Tibial artery (tissue), 4 donors: ENCODE measurements around the gene MIOS.
A peak's percentile ranks its signal among the peaks of the same experiment; 100 is the strongest.
"Not testable (repeated sequence)": the region's sequence is repeated elsewhere in the genome, so short reads cannot be mapped to it uniquely, and the experiment has no call there.

Source experiments
- DNase-seq, 2 donors: peaks; one replicate each; pipeline ENCODE4 v3.0.0-alpha.2; 2019
- H3K27ac ChIP-seq, 2 donors: fragments of 200-600 bp; sonication (generic) in 1 of 2; 1 replicate in 1 of 2; 2 replicates in 1 of 2; pipeline ENCODE4 v1.5.1; 2018 to 2019; ENCODE audit warnings: mild to moderate bottlenecking in 1 of 2
- H3K27me3 ChIP-seq, 2 donors: fragments of 200-600 bp; sonication (generic) in 1 of 2; one replicate each; pipeline versions ENCODE4 v1.5.1 to v1.6.0; 2016 to 2019
- H3K36me3 ChIP-seq, 3 donors: fragments of 200-600 bp; sonication (generic) in 2 of 3; one replicate each; pipeline ENCODE4 v1.5.1; 2016 to 2019; ENCODE audit warnings: mild to moderate bottlenecking in 2 of 3
- H3K4me1 ChIP-seq, 4 donors: fragments of 200-600 bp; sonication (generic) in 2 of 4; 1 replicate in 3 of 4; 2 replicates in 1 of 4; pipeline ENCODE4 v1.5.1; 2016 to 2019
- H3K4me3 ChIP-seq, 2 donors: fragments of 200-600 bp; sonication (generic) in 1 of 2; 1 replicate in 1 of 2; 2 replicates in 1 of 2; pipeline ENCODE4 v1.5.1; 2018 to 2019; ENCODE audit warnings: mild to moderate bottlenecking in 2 of 2
- H3K9me3 ChIP-seq, 3 donors: fragments of 200-600 bp; sonication (generic) in 1 of 3; one replicate each; pipeline ENCODE4 v1.5.1; 2016 to 2019
- intact Hi-C: fragments of 100-400 bp; cut with DNase I; formaldehyde crosslinking; loops from one replicate; pipeline ENCODE4 v1.15.0; 2023; ENCODE audit warnings: low total_unique reads
- TF ChIP-seq, protein P1 (sequence below), 2 experiments: fragments of 200-600 bp in 1 of 2; fragments of 450-650 bp in 1 of 2; IDR thresholded peaks; one replicate each; pipeline ENCODE4 v1.5.1; 2017 to 2019; ENCODE audit warnings: antibody characterized with exemption in 2 of 2, mild to moderate bottlenecking in 1 of 2, moderate library complexity in 1 of 2

MIOS gene

DNA sequence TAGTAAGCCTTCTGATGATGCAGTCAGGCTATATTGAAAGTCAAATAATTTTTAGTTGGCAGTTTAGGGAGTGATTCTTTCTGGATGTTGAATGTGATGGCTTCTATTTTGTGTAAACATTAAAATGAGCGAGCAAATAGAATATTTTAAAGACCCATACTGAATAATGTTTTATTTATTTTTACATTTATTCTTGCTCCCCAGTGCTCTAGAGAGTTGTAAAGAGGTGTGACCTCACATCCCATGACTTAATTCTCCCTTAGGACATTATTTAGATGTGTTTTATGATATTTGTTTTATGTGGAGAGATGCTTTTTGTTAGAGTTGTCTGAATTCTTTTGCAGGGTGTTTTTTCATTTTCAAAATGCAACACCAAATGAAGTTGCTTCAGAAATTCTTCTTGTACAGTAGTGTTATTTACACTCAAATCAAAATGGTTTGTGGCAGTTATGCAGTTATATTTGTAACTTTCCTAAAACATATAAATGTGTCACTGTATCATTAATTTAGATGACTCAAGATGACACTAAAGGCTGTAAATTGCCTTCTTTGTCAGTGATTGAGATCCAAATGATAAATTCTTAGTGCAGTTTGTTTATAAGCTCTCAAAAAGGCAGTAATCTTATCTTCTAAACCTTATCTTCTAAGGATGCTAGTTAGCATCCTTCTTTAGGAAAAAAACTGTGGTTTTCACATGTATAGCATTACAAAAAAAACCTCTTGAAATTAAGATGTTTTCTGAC is 86.3 kb downstream of the MIOS start:
- no peaks in the 10 kb centered on the region for H3K9me3 ChIP-seq
- TF ChIP-seq, protein P1, sequence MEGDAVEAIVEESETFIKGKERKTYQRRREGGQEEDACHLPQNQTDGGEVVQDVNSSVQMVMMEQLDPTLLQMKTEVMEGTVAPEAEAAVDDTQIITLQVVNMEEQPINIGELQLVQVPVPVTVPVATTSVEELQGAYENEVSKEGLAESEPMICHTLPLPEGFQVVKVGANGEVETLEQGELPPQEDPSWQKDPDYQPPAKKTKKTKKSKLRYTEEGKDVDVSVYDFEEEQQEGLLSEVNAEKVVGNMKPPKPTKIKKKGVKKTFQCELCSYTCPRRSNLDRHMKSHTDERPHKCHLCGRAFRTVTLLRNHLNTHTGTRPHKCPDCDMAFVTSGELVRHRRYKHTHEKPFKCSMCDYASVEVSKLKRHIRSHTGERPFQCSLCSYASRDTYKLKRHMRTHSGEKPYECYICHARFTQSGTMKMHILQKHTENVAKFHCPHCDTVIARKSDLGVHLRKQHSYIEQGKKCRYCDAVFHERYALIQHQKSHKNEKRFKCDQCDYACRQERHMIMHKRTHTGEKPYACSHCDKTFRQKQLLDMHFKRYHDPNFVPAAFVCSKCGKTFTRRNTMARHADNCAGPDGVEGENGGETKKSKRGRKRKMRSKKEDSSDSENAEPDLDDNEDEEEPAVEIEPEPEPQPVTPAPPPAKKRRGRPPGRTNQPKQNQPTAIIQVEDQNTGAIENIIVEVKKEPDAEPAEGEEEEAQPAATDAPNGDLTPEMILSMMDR (IDR thresholded peaks at IDR 0.05) = no peak
- DNase-seq = no peak
- intact Hi-C loops = no loop called here
- H3K27ac ChIP-seq = no peak overlapping the region
- H3K27me3 ChIP-seq = no peaks in the 10 kb centered on the region
- H3K36me3 ChIP-seq = no peaks in the 10 kb centered on the region
- no peaks in the 10 kb centered on the region for H3K4me1 ChIP-seq
- no peak overlapping the region for H3K4me3 ChIP-seq

DNA sequence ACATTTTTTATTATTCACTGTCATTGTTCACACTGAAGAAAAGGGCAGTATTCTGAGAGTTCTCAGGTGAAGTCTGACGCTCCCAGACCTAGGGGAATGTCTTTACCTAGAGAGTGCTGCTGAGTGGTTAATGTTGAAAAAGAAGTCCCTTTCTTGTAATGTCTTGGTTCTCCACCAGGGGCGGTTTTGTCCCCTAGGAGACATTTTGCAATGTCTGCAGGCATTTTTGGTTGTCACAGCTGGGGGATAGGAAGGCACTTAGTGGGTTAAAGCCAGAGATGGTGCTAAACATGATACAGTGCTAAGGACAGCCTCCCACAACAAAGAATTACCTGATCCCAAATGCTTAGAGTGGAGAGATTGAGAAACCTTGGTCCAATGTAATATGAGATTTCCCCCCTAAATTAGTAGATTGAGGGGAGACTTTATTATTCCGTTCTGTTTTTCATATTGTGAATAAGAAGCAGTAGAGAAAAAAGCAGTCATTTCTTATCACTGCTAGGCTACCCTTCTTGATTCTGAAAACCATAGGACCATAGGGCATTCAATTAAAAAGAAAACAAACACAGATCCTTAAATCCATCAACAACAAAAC is 87.0 kb downstream of the MIOS start:
- no peaks in the 10 kb centered on the region for H3K4me1 ChIP-seq
- H3K4me3 ChIP-seq = no peak overlapping the region
- H3K36me3 ChIP-seq = no peaks in the 10 kb centered on the region
- no peak overlapping the region for H3K27ac ChIP-seq
- TF ChIP-seq, protein P1 (IDR thresholded peaks at IDR 0.05) = peak in 1 of 2 experiments; percentile 29
- H3K9me3 ChIP-seq = no peaks in the 10 kb centered on the region
- intact Hi-C loops = no loop called here
- no peaks in the 10 kb centered on the region for H3K27me3 ChIP-seq
- no peak for DNase-seq

DNA sequence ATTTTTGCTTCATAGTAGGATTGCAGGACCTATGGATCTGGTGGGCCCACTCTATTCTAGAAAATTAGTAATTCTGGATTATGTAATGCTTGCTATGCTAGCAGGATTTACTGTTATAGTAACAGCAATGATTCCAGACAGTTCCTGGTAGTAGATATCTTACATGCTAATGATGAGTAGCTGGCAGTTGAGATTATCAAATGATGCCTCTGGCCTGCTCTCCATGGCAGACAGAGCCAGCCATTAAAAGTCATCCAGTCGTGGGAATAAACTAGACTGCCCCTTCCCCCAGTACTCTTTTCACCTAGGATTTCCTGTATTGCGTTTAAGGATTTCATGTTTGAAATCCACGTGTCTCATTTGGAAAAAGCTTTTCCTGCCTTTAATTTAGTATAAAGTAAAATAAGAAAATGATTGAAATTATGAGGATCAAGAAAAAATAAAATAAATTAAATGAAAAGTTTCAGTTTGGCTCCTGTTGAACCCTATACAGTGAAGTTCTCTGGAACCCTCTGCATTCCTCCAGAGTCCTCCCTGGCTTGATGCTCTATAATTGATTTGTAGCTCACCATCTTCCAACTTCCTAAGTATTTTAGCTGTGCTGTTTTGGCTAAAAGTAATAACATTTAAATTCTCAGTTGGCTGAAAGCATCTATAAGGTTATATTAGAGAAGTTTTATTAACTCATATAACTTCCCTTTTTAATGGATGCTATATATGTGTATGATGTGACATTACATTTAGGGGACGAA is 88.5 kb downstream of the MIOS start:
- TF ChIP-seq, protein P1 (IDR thresholded peaks at IDR 0.05) = no peak
- Histone ChIP-seq H3K4me3 (no peak overlapping the region), H3K9me3 (no peaks in the 10 kb centered on the region), H3K27me3 (no peaks in the 10 kb centered on the region), H3K27ac (no peak overlapping the region), H3K4me1 (no peaks in the 10 kb centered on the region), H3K36me3 (no peaks in the 10 kb centered on the region)
- intact Hi-C loops = no loop called here
- no peak for DNase-seq

DNA sequence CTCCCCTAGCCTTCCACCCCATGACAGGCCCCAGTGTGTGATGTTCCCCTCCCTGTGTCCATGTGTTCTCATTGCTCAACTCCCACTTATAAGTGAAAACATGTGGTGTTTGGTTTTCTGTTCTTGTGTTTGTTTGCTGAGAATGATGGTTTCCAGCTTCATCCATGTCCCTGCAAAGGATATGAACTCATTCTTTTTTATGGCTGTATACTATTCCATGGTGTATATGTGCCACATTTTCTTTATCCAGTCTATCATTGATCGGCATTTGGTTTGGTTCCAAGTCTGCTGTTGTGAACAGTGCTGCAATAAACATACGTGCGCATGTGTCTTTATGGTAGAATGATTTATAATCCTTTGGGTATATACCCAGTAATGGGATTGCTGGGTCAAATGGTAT is 89.8 kb downstream of the MIOS start:
- H3K4me3 ChIP-seq, H3K27ac ChIP-seq, DNase-seq, intact Hi-C loops, H3K27me3 ChIP-seq, H3K9me3 ChIP-seq, H3K36me3 ChIP-seq, H3K4me1 ChIP-seq: not testable (repeated sequence)
